Measurements from ENCODE around the gene SEMA4D. TPM values are rescaled to one million over a fixed set of nuclear protein-coding genes. Genes with fewer than 3 reads are reported as not detected.

The SEMA4D gene
- total RNA-seq, 1 donor from 2014 or later: 55.4 TPM

DNA sequence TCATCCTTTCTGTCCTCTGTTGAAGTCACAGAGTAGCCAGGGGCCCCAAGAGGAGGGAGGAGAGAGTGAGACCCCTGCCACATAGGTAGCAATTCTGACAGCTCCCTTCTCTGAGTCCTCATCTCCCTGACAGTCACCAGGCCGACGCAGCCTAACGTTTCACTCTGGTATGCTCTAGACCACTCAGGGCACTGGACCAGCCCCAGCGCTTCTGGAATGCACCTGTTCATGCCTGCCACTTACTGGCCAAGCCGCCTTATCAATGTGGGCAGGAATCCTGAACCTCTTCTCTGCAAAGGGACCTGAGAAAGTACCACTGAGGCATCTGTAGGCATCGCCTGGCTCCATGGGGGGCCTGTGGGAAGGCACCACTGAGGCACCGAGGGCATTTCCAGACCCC, 129.4 kb downstream of the SEMA4D start:
- DNase-seq (ENCODE audit: low read depth): no peak

DNA sequence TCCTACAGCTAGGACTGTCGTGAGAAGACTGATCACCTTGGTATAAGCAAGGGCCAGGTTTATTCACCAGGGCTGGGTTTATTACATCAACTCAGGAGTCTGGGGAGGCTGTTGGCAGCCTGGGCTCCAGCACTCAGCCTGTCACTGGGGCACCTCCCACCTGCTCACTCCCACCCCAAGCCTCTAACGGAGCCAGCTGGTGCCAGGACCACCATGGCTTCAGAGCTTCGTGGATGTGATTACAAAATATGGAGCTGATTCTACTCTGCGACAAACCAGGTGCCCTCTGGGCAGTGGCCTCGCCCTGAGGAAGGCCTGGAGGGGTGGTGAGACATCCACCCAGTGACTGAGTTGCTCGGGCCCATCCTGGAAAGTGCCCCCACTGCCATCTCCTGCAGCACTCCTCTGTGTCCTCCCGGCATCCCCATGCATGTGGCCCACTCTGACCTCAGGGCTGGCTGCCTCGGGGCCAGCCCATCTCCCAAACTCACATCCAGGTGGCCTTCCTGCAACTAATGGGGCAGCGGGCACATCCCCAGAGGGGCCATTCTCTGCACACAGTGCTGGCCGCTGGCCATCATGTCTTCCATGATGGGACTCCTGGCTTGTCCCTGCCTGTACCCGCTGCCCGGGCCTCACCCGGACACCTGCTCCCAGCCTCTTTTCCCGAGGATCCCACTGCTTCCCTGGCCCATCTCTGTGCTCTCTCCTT, 130.0 kb downstream of the SEMA4D start:
- no peak for DNase-seq (ENCODE audit: low read depth)

GRCh38 chr9:89367281-89367680, 130.6 kb downstream of the SEMA4D start:
- DNase-seq (ENCODE audit: low read depth): no peak

- DNase-seq (ENCODE audit: low read depth): no peak
Measured at GRCh38 chr9:89366711-89367110, 131.2 kb downstream of the SEMA4D start.

DNA sequence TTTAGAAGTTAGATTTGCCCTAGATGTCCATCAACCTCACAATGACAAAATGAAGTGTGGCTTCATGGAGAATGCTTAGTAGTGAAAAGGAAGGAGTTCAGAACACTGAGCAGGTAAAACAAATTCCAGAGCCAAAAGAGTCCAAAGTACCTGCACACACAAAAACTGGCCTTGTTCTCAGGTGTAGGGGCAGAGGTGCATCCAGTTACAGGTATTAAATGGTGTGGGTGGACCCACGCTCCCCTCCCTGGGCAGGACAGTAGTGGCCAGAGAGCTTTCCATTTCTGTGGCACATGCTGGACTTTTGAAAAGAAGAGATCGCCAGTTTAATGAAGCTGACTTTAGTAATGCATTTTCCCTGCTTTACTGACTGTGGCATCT, 132.4 kb downstream of the SEMA4D start:
- DNase-seq (ENCODE audit: low read depth): no peak

GRCh38 chr9:89364666-89365531, 133.0 kb downstream of the SEMA4D start:
- DNase-seq (ENCODE audit: low read depth): no peak

DNA sequence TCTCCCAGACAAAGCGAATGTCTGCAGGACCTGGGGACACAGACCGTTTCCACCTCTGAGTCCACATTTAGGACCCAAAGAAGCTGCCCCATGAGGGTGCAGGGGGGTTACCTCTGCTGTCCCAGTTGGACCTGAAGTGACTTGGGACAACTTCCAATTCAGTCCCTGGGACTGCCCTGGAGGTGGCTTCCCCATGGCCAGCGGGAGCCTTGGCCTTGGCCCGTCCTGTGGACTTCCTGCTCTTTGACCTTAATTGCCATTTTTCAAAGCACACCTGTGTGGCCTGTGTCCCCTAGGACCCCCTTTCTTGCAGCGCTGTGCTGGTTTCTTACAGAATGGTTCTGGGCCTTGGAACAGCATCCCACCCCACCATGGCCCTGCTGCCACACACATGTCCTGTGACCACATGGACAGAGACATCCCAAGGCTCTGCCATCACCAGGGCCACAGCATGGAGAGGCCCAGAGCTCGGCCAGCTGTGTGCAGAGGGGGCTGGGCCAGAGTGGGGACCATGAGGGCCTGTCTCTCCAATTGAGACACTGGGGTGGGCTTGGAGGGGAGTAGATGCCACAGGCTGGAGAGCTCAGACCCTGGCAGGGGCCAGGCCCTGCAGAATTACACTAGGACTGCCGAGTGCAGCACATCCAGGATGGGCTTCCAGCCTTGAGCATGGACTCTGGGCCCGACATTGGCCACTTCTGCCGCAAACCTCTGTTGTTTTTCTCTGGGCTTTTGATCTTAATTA, 133.8 kb downstream of the SEMA4D start:
- DNase-seq (ENCODE audit: low read depth): no peak

DNA sequence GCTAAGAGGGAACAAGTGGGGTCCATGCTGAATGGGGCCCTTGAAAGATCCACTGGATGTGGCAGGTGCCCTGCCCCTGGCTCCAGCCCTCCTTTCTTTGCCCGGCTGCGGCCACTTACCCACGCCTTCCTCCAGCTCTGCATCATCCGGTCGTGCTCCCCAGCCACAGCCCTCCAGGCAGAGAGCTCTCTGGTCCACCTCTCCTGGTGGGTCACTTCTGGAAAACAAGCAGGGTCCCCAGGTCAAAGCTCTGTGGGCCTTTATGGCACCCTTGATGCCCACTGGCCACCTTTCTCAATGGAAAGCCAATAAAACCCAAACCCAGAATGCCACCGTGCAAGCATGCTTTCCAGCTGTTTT, 134.6 kb downstream of the SEMA4D start:
- DNase-seq (ENCODE audit: low read depth): no peak

GRCh38 chr9:89362647-89363310, 135.1 kb downstream of the SEMA4D start:
- no peak for DNase-seq (ENCODE audit: low read depth)

DNA sequence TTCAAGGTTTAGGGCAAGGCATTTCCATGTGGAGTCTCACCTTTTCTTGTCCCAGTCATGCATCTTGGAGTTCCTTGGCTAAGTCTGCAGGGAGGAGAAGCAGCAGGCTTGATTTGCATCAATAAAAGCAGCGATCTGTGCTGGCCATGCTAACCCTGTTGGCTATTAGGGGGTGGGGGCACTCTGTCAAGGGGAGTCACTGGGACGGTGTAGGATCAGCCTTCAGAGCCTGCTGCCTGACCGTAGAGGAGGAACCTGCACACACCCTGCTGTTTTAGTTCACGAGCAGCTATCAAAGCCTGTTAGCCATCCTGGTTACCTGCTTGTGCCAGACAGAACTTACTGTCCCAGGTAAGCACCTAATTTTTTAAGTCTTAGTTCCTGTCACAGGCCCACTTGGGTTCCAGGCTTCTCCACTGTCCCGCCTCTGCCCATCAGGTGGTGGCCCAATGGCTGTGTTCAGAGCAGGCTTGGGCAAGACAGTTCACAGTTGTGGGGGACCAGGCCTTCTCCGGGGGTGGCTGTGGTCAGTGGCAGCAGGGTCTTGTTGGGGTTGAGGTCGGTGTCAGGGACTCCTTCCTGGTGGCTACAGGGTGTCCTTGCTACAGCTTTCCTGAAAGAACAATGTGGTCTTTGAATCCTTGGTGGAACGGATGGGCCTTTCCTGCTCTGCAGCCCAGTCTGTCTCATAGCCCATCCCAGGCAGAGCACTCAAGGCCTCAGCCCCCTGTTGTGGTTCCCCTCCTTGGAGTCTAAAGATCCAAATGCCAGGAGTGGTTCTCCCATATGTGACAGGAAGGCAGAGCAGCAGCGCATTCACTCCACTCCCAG, 135.9 kb downstream of the SEMA4D start:
- DNase-seq (ENCODE audit: low read depth): no peak

GRCh38 chr9:89361031-89361430, 136.9 kb downstream of the SEMA4D start:
- no peak for DNase-seq (ENCODE audit: low read depth)

DNA sequence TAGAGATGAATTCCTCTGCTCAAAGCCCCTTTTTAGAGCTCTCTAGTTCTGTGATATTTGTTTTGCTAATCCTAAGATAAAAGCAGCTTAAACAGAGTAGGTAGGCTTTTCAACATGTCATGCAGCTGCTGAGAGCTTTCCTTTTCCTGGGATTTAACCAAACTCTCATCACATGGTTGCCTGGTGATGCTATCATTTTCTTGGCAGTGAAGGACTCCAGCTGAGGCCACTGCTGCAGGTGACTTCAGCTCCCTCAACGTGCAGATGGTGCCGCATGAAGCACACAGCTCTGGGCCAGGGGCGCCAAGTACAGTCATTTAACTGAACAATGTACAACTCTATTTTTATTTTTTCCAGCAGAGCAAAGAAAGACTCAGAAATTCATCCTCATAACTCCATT, 137.4 kb downstream of the SEMA4D start:
- DNase-seq (ENCODE audit: low read depth): no peak

GRCh38 chr9:89359751-89360261, 138.1 kb downstream of the SEMA4D start:
- DNase-seq (ENCODE audit: low read depth): no peak

DNA sequence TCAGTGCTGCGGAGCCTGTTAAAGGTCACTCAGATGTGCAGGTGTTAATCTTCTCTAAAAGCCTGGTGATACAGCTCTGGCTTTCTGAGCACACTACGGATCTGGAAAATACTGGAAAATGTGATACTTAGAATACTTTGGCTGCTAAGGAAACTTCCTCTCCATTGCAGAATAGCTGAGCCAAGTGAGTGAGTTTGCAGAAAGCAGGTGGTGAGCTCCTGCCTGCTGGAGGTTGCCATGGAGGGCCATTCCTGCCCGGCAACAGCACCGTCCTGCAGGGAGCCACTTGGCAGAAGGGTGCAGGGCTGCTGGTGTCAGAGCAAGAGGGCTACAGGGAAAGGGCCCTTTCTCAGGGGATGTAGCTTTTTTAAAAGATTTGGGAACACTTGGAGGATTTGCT, 138.9 kb downstream of the SEMA4D start:
- no peak for DNase-seq (ENCODE audit: low read depth)

DNA sequence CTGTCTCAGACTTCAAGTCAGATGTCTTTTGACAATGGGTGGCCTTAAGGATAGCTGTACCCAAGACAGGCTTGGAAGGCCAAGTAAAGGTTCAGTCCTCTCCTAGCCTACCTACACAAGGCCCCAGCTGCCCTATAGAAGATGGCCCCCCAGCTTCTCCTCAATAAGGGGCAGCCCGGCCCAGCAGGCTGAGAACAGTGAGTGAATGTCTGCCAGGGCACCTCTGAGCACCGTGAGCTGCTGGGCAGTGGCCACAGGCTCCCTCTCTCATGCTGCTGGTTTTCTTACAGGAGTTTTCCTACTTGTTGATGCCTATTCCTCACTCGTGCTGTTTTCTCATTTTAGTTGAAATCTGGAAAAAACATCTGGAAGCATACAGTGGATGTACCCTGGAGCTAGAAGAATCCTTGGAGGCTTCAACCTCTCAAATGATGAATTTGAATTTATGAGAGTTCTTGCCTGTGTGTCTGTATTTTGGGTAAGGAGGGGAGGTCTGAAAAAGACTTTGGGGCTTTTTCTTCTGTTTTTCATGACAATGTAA, 139.5 kb downstream of the SEMA4D start:
- no peak for DNase-seq (ENCODE audit: low read depth)

DNA sequence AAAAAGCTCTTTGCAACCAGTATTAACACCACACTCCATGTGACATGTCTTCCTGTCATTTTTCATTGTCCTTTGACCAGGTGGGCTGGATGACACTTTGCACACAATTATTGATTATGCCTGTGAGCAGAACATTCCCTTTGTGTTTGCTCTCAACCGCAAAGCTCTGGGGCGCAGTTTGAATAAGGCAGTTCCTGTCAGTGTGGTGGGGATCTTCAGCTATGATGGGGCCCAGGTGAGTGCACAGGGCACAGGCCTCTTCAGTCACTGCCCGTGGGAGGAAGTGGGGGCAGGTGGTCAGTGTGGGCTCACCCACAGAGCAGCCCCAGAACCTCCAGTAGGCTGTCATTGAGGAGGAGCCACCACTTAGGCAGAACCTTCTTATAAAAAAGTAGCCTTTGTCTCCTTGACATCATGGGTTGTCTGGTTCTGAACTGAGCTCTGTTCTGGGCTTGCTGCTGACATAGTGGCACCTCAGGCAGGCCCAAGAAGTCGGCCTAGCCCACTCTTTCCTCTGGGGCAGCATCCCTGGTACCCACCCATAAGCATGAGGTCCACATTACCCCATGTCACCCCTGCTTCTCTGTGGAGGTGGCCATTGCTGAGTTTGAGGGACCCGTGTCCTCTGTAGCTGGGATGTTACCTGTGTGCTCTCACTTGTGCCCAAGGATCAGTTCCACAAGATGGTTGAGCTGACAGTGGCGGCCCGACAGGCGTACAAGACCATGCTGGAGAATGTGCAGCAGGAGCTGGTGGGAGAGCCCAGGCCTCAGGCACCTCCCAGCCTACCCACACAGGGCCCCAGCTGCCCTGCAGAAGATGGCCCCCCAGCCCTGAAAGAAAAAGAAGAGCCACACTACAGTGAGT, 140.3 kb downstream of the SEMA4D start:
- no peak for DNase-seq (ENCODE audit: low read depth)

- DNase-seq (ENCODE audit: low read depth): no peak
Measured at GRCh38 chr9:89356782-89357181, 141.1 kb downstream of the SEMA4D start.

DNA sequence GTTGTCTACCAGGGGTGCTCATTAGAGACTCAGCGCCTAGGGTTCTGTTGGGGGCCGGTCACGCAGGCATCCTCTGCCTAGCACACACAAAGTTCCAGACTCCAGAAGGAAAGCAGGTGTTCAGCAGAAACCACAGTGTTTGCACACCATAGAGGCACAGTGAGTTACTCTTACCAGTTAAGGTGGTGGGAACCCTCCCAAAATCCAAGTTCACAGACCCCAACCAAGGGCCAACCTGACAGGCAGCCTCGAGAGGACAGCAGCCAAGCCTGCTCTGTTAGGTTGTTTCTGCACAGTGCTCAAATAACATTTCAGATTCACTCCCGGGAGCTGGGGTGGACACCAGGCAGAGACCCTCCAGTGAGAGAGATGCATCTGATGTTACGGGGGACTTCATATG, 143.4 kb downstream of the SEMA4D start:
- no peak for DNase-seq (ENCODE audit: low read depth)

GRCh38 chr9:89353989-89354388, 143.9 kb downstream of the SEMA4D start:
- no peak for DNase-seq (ENCODE audit: low read depth)

Data from renal cortical epithelial cell (primary cell).